SK-N-MC (cell line): Measurements from ENCODE around the gene EIF1.
"Not testable (repeated sequence)": the region's sequence is repeated elsewhere in the genome, so short reads cannot be mapped to it uniquely, and the experiment has no call there.

Experiments
- DNase-seq: peaks from one replicate; pipeline ENCODE4 v3.0.0-alpha.2; 2011; ENCODE audit warnings: low read depth, low spot score
- H3K27ac ChIP-seq: fragments of 200-600 bp; sonication (generic); 2 replicates; pipeline ENCODE4 v1.5.1; 2016; ENCODE audit warnings: mixed run types
- H3K36me3 ChIP-seq: fragments of 200-600 bp; sonication (generic); 2 replicates; pipeline ENCODE4 v1.6.1; 2017; ENCODE audit warnings: antibody characterized with exemption, low read length, mixed read lengths; ENCODE audit not compliant: insufficient read depth
- H3K4me3 ChIP-seq: fragments of 200-600 bp; sonication (generic); 2 replicates; pipeline ENCODE4 v1.5.1; 2016
- H3K9ac ChIP-seq: fragments of 200-600 bp; sonication (generic); 2 replicates; pipeline ENCODE4 v1.8.0; 2017; ENCODE audit warnings: mixed run types, mixed read lengths; ENCODE audit not compliant: insufficient read length
- H3K9me3 ChIP-seq: fragments of 200-600 bp; sonication (generic); 2 replicates; pipeline ENCODE4 v1.6.1; 2017; ENCODE audit warnings: low read depth, mild to moderate bottlenecking, antibody characterized with exemption, low read length, moderate library complexity, mixed read lengths
- EZH2 ChIP-seq: fragments of 200-600 bp; sonication (generic); IDR thresholded peaks from one replicate; pipeline ENCODE4 v1.6.1; 2017; ENCODE audit warnings: antibody characterized with exemption
- FOXP2 ChIP-seq: optimal IDR thresholded peaks from 2 replicates; pipeline ENCODE3; 2011; ENCODE audit warnings: mild to moderate bottlenecking, moderate library complexity; ENCODE audit not compliant: insufficient read depth; ENCODE audit errors: extremely low read length, control extremely low read depth
- POLR2AphosphoS5 ChIP-seq: IDR thresholded peaks from 2 replicates; pipeline ENCODE4 v1.6.1; 2012; ENCODE audit warnings: mild to moderate bottlenecking, low read depth, low read length, borderline replicate concordance

EIF1 gene

GRCh38 chr17:41682631-41683030, 6.1 kb upstream of the EIF1 start:
- Histone ChIP-seq H3K9ac (no peak overlapping the region), H3K4me3 (no peak overlapping the region), H3K9me3 (no peaks in the 10 kb centered on the region), H3K27ac (no peak overlapping the region), H3K36me3 (no peaks in the 10 kb centered on the region)
- DNase-seq: no peak
- TF ChIP-seq EZH2: no peak
- no peak for TF ChIP-seq FOXP2
- TF ChIP-seq POLR2AphosphoS5: no peak

GRCh38 chr17:41683441-41684007, 5.2 kb upstream of the EIF1 start:
- no peak for TF ChIP-seq POLR2AphosphoS5
- no peak for TF ChIP-seq FOXP2
- no peak for TF ChIP-seq EZH2
- H3K9ac ChIP-seq: no peak overlapping the region
- H3K27ac ChIP-seq: no peak overlapping the region
- DNase-seq: no peak
- H3K36me3 ChIP-seq: no peaks in the 10 kb centered on the region
- H3K9me3 ChIP-seq: no peaks in the 10 kb centered on the region
- H3K4me3 ChIP-seq: no peak overlapping the region

DNA sequence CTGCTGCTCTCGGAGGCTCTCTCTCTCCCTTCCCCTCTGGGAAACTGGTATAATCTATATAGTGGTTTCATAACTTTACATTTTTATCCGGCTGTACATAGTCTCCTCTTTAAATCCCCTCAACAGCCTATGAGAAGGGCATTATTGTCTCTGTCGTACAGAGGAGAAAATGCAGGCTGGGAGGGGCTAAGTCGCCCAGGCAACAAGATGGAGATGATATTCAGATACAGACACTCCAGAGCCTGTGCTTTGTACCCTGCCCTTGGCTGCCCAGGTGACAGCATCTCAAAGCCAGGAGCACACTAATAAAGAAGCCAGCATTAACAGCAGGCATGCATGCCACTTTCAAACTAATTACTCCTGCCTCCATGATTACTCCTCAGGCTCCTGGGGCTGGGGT, 4.7 kb upstream of the EIF1 start:
- DNase-seq: no peak
- no peaks in the 10 kb centered on the region for H3K9me3 ChIP-seq
- H3K36me3 ChIP-seq: no peaks in the 10 kb centered on the region
- H3K4me3 ChIP-seq: no peak overlapping the region
- H3K9ac ChIP-seq: no peak overlapping the region
- TF ChIP-seq EZH2 (no peak), FOXP2 (no peak), POLR2AphosphoS5 (no peak)
- H3K27ac ChIP-seq: no peak overlapping the region

DNA sequence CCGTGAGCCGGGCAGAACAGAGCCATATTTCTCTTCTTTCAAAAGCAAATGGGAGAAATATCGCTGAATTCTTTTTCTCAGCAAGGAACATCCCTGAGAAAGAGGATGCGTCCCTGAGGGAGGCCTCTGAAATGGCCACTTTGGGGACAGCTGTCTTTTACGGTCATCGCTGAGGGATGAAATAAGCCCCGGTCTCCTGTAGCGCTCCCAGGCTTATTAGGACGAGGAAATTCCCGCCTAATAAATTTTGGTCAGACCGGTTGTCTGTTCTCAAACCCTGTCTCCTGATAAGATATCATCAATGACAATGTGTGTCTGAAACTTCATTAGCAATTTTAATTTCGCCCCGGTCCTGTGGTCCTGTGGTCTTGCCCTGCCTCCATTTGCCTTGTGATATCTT, 2.9 kb upstream of the EIF1 start:
- H3K27ac ChIP-seq, H3K9me3 ChIP-seq, DNase-seq, H3K9ac ChIP-seq, H3K4me3 ChIP-seq: not testable (repeated sequence)
- peaks cover 15% of the 10 kb centered on the region for H3K36me3 ChIP-seq

DNA sequence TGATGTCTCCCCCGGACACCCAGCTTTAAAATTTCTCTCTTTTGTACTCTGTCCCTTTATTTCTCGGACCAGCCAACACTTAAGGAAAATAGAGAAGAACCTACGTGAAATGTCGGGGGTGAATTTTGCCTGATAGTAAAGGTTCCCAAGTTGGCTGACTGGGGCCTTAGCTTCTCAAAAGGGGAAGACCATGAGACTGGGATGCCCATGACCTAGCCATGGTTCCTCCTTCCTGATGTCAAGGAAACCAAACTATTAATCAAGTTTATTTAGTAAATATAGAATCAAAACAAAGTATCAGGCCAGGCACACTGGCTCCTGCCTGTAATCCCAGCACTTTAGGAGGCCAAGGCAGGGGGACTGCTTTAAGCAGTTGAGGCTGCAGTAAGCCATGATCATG, 2.4 kb upstream of the EIF1 start:
- no peak overlapping the region for H3K9ac ChIP-seq
- H3K27ac ChIP-seq: no peak overlapping the region
- H3K4me3 ChIP-seq: no peak overlapping the region
- H3K9me3 ChIP-seq: no peaks in the 10 kb centered on the region
- H3K36me3 ChIP-seq: peaks cover 20% of the 10 kb centered on the region
- TF ChIP-seq FOXP2 (no peak), POLR2AphosphoS5 (no peak), EZH2 (no peak)
- DNase-seq: no peak

GRCh38 chr17:41687828-41688640, 651 bp upstream of the EIF1 start:
- DNase-seq: no peak
- H3K36me3 ChIP-seq: peaks cover 37% of the 10 kb centered on the region
- H3K9me3 ChIP-seq: no peaks in the 10 kb centered on the region
- no peak for TF ChIP-seq FOXP2
- TF ChIP-seq POLR2AphosphoS5: no peak
- TF ChIP-seq EZH2: no peak
- H3K4me3 ChIP-seq: peak overlapping the region; percentile 86
- peak overlapping the region; percentile 92 for H3K27ac ChIP-seq
- H3K9ac ChIP-seq: peak overlapping the region; percentile 90

DNA sequence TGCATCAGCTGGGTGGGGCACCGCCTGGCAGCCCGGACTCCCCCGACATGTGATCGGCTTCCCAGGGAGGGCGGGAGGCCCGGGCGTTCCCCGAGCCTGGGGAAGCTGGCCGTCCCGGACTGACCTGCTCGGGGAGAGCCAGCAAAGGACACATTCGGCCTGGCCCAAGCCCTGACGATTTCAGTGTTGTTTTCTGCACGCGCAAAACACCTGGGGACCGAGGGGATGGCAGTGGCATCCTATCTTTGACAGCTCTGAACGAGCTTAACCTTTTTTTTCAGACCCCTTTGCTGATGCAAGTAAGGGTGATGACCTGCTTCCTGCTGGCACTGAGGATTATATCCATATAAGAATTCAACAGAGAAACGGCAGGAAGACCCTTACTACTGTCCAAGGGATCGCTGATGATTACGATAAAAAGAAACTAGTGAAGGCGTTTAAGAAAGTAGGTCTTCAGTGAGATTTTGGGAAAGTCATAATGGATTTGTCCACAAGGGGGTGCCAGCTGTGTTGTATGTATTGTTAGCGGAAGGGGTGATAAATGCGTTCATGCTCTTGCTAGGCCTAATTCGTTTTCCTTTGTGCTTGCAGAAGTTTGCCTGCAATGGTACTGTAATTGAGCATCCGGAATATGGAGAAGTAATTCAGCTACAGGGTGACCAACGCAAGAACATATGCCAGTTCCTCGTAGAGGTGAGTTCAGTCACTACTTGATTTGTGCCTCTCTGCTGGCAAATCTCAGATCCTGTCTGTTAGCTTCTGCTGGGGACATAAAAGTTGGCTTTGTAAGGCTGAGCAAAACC, 1.0 kb downstream of the EIF1 start:
- H3K36me3 ChIP-seq: peaks cover 51% of the 10 kb centered on the region
- no peak for DNase-seq
- peak; percentile 64 for TF ChIP-seq FOXP2
- TF ChIP-seq POLR2AphosphoS5: no peak
- H3K9me3 ChIP-seq: no peaks in the 10 kb centered on the region
- peak overlapping the region; percentile 99 for H3K9ac ChIP-seq
- peak overlapping the region; percentile 86 for H3K4me3 ChIP-seq
- H3K27ac ChIP-seq: peak overlapping the region; percentile 97

- peak overlapping the region; percentile 86 for H3K4me3 ChIP-seq
- H3K27ac ChIP-seq: peak overlapping the region; percentile 97
- no peaks in the 10 kb centered on the region for H3K9me3 ChIP-seq
- TF ChIP-seq EZH2: no peak
- no peak for TF ChIP-seq POLR2AphosphoS5
- TF ChIP-seq FOXP2: no peak
- peaks cover 51% of the 10 kb centered on the region for H3K36me3 ChIP-seq
- no peak for DNase-seq
- peak overlapping the region; percentile 99 for H3K9ac ChIP-seq
These were observed 1.8 kb downstream of the EIF1 start for GRCh38 chr17:41690497-41690896.
